Parathyroid adenoma (tissue), 2 donors: ENCODE measurements around the gene TP53TG5.

Source experiments
- H2AFZ ChIP-seq: fragments of 300-600 bp; sonication (generic); one replicate; pipeline ENCODE4 v1.7.0; 2017; ENCODE audit warnings: antibody characterized with exemption, mild to moderate bottlenecking
- H3K27ac ChIP-seq: fragments of 300-600 bp; sonication (generic); one replicate; pipeline ENCODE4 v1.7.0; 2017
- H3K27me3 ChIP-seq: fragments of 300-600 bp; sonication (generic); one replicate; pipeline ENCODE4 v1.7.0; 2017; ENCODE audit warnings: low read length; ENCODE audit not compliant: control insufficient read depth, insufficient read depth
- H3K36me3 ChIP-seq: fragments of 300-600 bp; sonication (generic); one replicate; pipeline ENCODE4 v1.7.0; 2017; ENCODE audit warnings: low read length; ENCODE audit not compliant: control insufficient read depth, insufficient read depth
- H3K4me1 ChIP-seq: fragments of 300-600 bp; sonication (generic); one replicate; pipeline ENCODE4 v1.7.0; 2017; ENCODE audit warnings: control low read depth
- H3K4me2 ChIP-seq: fragments of 300-600 bp; sonication (generic); one replicate; pipeline ENCODE4 v1.7.0; 2017; ENCODE audit warnings: low read length
- H3K4me3 ChIP-seq: fragments of 300-600 bp; sonication (generic); one replicate; pipeline ENCODE4 v1.7.0; 2017; ENCODE audit warnings: low read depth, low read length
- H3K79me2 ChIP-seq: fragments of 300-600 bp; sonication (generic); one replicate; pipeline ENCODE4 v1.7.0; 2017; ENCODE audit warnings: control low read depth
- H3K9ac ChIP-seq: fragments of 300-600 bp; sonication (generic); one replicate; pipeline ENCODE4 v1.7.0; 2017; ENCODE audit warnings: mild to moderate bottlenecking
- H3K9me3 ChIP-seq: fragments of 300-600 bp; sonication (generic); one replicate; pipeline ENCODE4 v1.7.0; 2017; ENCODE audit warnings: low read length; ENCODE audit not compliant: control insufficient read depth
- CTCF ChIP-seq: fragments of 300-600 bp; sonication (generic); IDR thresholded peaks from one replicate; pipeline ENCODE4 v1.7.0; 2017; ENCODE audit warnings: antibody characterized with exemption, mild to moderate bottlenecking
- donor health status: primary hyperparathyroidism.

The TP53TG5 gene

GRCh38 chr20:45415822-45416637 is 37.9 kb upstream of the TP53TG5 start, which contains the start of gene PIGT:
TSS of gene PIGT (plus strand) at chr20:45416141. CDS start at chr20:45416157, 16 bp downstream.
- TF ChIP-seq CTCF, result no peak
- no peaks in the 10 kb centered on the region for H3K9me3 ChIP-seq
- H3K4me3 ChIP-seq, result peak within 1 kb of the TSS; percentile 89
- peaks cover 6% of the 10 kb centered on the region for H3K4me1 ChIP-seq
- H3K27ac ChIP-seq, result peak within 1 kb of the TSS; percentile 73
- H3K79me2 ChIP-seq, result no peaks in the 10 kb centered on the region
- H3K4me2 ChIP-seq, result peak within 1 kb of the TSS; percentile 66
- H3K36me3 ChIP-seq, result no peaks in the 10 kb centered on the region
- H3K9ac ChIP-seq, result no peak within 1 kb of the TSS
- H3K27me3 ChIP-seq, result no peaks in the 10 kb centered on the region
- peak within 1 kb of the TSS; percentile 90 for H2AFZ ChIP-seq

- no peak overlapping the region for H3K27ac ChIP-seq
Observed at GRCh38 chr20:45413479-45413878, 35.4 kb upstream of the TP53TG5 start.

GRCh38 chr20:45412653-45413052 is 34.5 kb upstream of the TP53TG5 start:
- no peak overlapping the region for H3K27ac ChIP-seq
- no peaks in the 10 kb centered on the region for H3K27me3 ChIP-seq
- peaks cover 15% of the 10 kb centered on the region for H3K4me1 ChIP-seq
- H2AFZ ChIP-seq, result no peak overlapping the region
- H3K79me2 ChIP-seq, result no peaks in the 10 kb centered on the region
- no peaks in the 10 kb centered on the region for H3K36me3 ChIP-seq
- no peak overlapping the region for H3K9ac ChIP-seq
- TF ChIP-seq CTCF, result no peak
- no peaks in the 10 kb centered on the region for H3K9me3 ChIP-seq
- no peak overlapping the region for H3K4me3 ChIP-seq
- H3K4me2 ChIP-seq, result no peak overlapping the region

More at GRCh38 chr20:45413479-45413878, 35.4 kb upstream of the TP53TG5 start:
- H3K9ac ChIP-seq, result no peak overlapping the region
- no peaks in the 10 kb centered on the region for H3K27me3 ChIP-seq
- no peak overlapping the region for H3K4me3 ChIP-seq
- no peaks in the 10 kb centered on the region for H3K79me2 ChIP-seq
- H3K36me3 ChIP-seq, result no peaks in the 10 kb centered on the region
- H2AFZ ChIP-seq, result no peak overlapping the region
- H3K4me2 ChIP-seq, result no peak overlapping the region
- H3K4me1 ChIP-seq, result peaks cover 15% of the 10 kb centered on the region
- TF ChIP-seq CTCF, result no peak
- no peaks in the 10 kb centered on the region for H3K9me3 ChIP-seq

- no peaks in the 10 kb centered on the region for H3K27me3 ChIP-seq
- no peaks in the 10 kb centered on the region for H3K79me2 ChIP-seq
- H3K27ac ChIP-seq, result peak overlapping the region; percentile 89
- no peaks in the 10 kb centered on the region for H3K9me3 ChIP-seq
- peak overlapping the region; percentile 31 for H2AFZ ChIP-seq
- H3K4me2 ChIP-seq, result peak overlapping the region; percentile 33
- H3K36me3 ChIP-seq, result no peaks in the 10 kb centered on the region
- TF ChIP-seq CTCF, result no peak
- H3K4me1 ChIP-seq, result peaks cover 19% of the 10 kb centered on the region
- H3K4me3 ChIP-seq, result peak overlapping the region; percentile 34
- no peak overlapping the region for H3K9ac ChIP-seq
Observed at GRCh38 chr20:45410887-45411286, 32.8 kb upstream of the TP53TG5 start.
